ENCODE data around the gene SH3PXD2A. TPM values are rescaled to one million over a fixed set of nuclear protein-coding genes. Genes with fewer than 3 reads are reported as not detected.

Gene SH3PXD2A
- total and polyA plus RNA-seq, 4 donors: 23.1 to 41.2 (median 32.7) TPM

DNA sequence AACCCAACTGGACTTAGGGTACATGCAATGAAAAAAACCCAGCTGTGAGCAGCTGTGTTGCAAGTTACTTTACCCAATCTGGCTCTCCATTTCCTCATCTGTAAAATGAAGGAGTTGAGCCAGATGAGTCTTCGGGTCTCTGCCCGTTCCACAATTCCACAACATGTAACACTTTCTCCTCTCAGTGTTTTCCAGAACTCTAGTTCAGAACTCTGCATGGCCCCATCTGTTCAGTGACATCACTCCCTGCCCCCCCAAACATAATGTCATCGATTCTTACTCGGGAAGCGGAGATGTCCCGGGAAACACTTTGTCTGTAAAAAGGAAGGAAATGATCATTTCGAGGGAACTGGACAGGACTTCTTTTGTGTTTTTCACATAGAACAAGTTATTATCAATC lies 2.5 kb downstream of the SH3PXD2A start:
- Histone ChIP-seq H3K4me3 (ENCODE audit: low read depth, low read length) (no peak overlapping the region), H3K4me1 (ENCODE audit: control insufficient read depth, insufficient read depth, low read length) (peaks cover 41% of the 10 kb centered on the region)
- WGBS (ENCODE audit: insufficient coverage): 100% methylated on average over 2 of the region's 7 CpGs

DNA sequence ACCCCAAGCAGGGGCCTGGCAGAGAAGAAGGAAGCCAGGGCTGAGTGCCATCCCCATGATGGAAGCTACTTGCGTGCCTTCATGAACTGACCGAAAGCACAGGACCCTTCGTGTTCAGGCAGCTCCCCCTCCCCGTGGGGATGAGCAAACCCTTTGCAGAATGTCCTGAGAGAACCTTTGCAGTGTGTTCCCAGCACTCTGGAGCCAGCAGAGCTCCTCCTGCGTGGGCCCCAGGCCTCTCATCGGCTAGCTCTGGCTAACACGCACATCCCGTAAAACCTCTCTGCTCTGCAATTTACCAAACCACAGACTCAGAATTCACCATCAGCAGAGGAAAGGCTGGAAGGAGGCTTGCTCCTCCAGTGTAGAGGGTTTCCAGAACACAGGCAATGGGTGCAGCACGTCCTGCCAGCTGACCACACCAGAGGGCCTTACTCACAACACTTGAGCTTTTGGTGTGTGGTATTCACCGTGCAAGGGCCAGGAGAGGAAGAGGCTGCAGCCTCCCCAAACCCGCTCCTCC lies 3.1 kb downstream of the SH3PXD2A start:
- H3K9me3 ChIP-seq (ENCODE audit: control insufficient read depth, insufficient read depth, low read length): no peaks in the 10 kb centered on the region
- no peak overlapping the region for H3K4me3 ChIP-seq (ENCODE audit: low read depth, low read length)
- H3K27ac ChIP-seq (ENCODE audit: low read depth, low read length): no peak overlapping the region
- DNase-seq (ENCODE audit: low read depth in 4 of 6, low spot score in 6 of 6): no peak
- H3K36me3 ChIP-seq (ENCODE audit: control insufficient read depth, insufficient read depth, low read length): no peaks in the 10 kb centered on the region
- H3K4me1 ChIP-seq (ENCODE audit: control insufficient read depth, insufficient read depth, low read length): peaks cover 41% of the 10 kb centered on the region
- WGBS (ENCODE audit: insufficient coverage): 80% methylated on average over 4 of the region's 11 CpGs
- peaks cover 27% of the 10 kb centered on the region for H3K27me3 ChIP-seq (ENCODE audit: control insufficient read depth, insufficient read depth, low read length)

More for the DNA sequence above, 2.5 kb downstream of the SH3PXD2A start:
- Histone ChIP-seq H3K27me3 (ENCODE audit: control insufficient read depth, insufficient read depth, low read length) (peaks cover 27% of the 10 kb centered on the region), H3K9me3 (ENCODE audit: control insufficient read depth, insufficient read depth, low read length) (no peaks in the 10 kb centered on the region), H3K27ac (ENCODE audit: low read depth, low read length) (no peak overlapping the region), H3K36me3 (ENCODE audit: control insufficient read depth, insufficient read depth, low read length) (no peaks in the 10 kb centered on the region)
- no peak for DNase-seq (ENCODE audit: low read depth in 4 of 6, low spot score in 6 of 6)

DNA sequence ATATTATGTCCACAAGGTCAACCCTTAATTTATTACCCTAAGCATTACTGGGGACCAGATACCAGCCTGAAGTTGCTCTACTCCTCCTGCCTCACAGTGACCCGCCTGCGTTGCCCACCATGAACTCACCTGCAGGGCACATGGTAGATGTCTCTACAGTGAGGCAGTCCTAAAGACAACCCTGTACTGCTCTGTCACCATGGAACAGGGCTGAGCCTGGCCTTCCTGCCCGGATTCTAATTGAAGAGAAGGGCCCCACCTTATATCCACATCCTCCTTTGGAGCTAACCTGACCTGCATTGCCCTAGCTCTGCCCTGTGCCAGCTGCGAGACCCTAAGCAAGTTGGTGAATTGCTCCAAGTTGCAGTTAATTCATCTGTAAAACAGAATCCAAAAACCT lies 4.1 kb downstream of the SH3PXD2A start:
- Histone ChIP-seq H3K9me3 (ENCODE audit: control insufficient read depth, insufficient read depth, low read length) (no peaks in the 10 kb centered on the region), H3K27me3 (ENCODE audit: control insufficient read depth, insufficient read depth, low read length) (peaks cover 27% of the 10 kb centered on the region), H3K27ac (ENCODE audit: low read depth, low read length) (no peak overlapping the region), H3K4me1 (ENCODE audit: control insufficient read depth, insufficient read depth, low read length) (peaks cover 44% of the 10 kb centered on the region), H3K4me3 (ENCODE audit: low read depth, low read length) (no peak overlapping the region), H3K36me3 (ENCODE audit: control insufficient read depth, insufficient read depth, low read length) (no peaks in the 10 kb centered on the region)
- WGBS (ENCODE audit: insufficient coverage): 87% methylated on average over 4 of the region's 4 CpGs
- no peak for DNase-seq (ENCODE audit: low read depth in 4 of 6, low spot score in 6 of 6)

DNA sequence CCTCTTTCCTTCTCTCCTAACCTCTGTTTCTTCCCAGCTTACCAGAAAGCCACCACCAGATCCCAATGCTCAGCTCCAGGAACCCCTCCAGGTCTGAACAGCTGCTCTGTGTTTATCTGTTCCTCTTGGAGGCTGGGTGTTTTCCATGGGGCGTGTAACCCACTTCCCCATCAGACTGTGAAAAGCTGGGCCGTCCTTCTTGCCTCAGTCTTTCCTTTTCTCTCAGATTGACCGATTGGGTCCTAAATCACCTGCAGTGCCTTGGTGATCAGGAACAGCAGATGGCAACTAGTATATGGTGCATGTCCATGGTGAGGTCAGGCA lies 4.8 kb downstream of the SH3PXD2A start:
- peak overlapping the region; percentile 57 for H3K27ac ChIP-seq (ENCODE audit: low read depth, low read length)
- 56% methylated on average over 1 of the region's 3 CpGs for WGBS (ENCODE audit: insufficient coverage)

DNA sequence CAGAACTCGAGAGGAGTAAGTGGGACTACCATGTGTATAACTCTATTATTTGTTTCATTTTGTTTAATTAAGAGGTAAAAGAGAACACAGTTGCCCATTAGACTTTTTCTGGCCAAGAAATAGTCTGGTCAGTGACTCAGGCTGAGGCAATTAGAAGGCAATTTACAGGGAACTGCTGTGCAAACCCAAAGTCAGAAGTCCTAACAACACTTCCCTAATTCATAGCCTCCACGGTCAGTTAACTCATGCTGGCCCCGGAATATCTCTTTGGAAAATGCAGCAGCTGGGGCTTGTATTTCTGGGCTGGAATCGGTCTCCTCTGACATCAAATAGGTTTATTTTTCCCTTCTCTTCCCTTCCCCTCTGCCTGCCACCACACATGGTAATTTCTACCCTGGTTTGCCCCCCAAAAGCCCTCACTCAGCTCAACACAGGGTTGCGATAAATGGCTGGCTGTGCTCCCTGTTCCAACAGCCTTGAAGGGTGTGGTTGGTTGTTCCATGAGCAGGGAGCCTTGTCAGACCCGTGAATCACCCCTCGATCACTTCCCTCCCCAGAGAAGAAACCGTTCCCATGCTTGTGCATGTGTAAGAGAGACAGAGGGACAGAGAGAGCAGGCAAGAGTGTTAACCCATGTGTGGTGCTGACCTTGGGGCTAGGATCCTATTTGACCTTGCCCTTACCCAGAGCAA lies 5.3 kb downstream of the SH3PXD2A start:
- DNase-seq (ENCODE audit: low read depth in 4 of 6, low spot score in 6 of 6): no peak
- Histone ChIP-seq H3K9me3 (ENCODE audit: control insufficient read depth, insufficient read depth, low read length) (no peaks in the 10 kb centered on the region), H3K36me3 (ENCODE audit: control insufficient read depth, insufficient read depth, low read length) (no peaks in the 10 kb centered on the region), H3K27ac (ENCODE audit: low read depth, low read length) (peak overlapping the region; percentile 57), H3K4me1 (ENCODE audit: control insufficient read depth, insufficient read depth, low read length) (peaks cover 38% of the 10 kb centered on the region), H3K27me3 (ENCODE audit: control insufficient read depth, insufficient read depth, low read length) (peaks cover 27% of the 10 kb centered on the region), H3K4me3 (ENCODE audit: low read depth, low read length) (no peak overlapping the region)
- 54% methylated on average over 2 of the region's 8 CpGs for WGBS (ENCODE audit: insufficient coverage)

More for the DNA sequence above, 4.8 kb downstream of the SH3PXD2A start:
- Histone ChIP-seq H3K36me3 (ENCODE audit: control insufficient read depth, insufficient read depth, low read length) (no peaks in the 10 kb centered on the region), H3K4me1 (ENCODE audit: control insufficient read depth, insufficient read depth, low read length) (peaks cover 39% of the 10 kb centered on the region), H3K27me3 (ENCODE audit: control insufficient read depth, insufficient read depth, low read length) (peaks cover 27% of the 10 kb centered on the region), H3K9me3 (ENCODE audit: control insufficient read depth, insufficient read depth, low read length) (no peaks in the 10 kb centered on the region), H3K4me3 (ENCODE audit: low read depth, low read length) (no peak overlapping the region)
- no peak for DNase-seq (ENCODE audit: low read depth in 4 of 6, low spot score in 6 of 6)

DNA sequence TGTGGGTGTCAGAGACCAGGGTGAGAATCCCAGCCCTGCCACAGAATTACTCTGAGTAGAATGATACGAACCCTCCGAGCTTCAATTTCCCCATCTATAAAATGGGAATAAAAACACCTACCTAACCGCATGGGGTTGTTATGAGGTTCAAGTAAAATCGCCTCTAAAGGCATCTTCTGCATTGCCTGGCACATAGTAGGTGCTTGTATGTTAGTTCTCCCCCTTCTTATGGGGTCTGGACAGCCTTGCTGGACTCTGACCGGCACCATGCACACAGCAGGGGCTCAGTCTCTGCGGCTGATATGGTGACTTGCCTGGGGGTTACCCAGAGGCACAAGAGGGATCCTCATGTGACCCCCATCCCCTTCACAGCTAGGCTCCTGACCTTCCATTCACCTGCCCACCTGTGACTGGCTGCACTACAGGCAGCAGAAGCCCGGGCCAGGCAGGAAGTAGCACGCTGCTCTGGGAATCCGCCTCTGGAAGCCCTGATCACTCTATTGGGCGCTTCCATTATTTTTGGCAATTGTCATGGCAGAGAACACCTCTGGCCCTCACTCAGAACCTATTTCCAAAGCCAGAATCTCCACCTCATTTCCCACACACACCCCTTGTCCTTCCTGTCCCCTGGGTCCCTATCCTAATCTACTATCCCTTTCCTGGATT lies 6.0 kb downstream of the SH3PXD2A start:
- no peak overlapping the region for H3K4me3 ChIP-seq (ENCODE audit: low read depth, low read length)
- peak in 1 of 6 donors; percentile 30 for DNase-seq (ENCODE audit: low read depth in 4 of 6, low spot score in 6 of 6)
- 64% methylated on average over 5 of the region's 10 CpGs for WGBS (ENCODE audit: insufficient coverage)
- peaks cover 20% of the 10 kb centered on the region for H3K27me3 ChIP-seq (ENCODE audit: control insufficient read depth, insufficient read depth, low read length)
- H3K4me1 ChIP-seq (ENCODE audit: control insufficient read depth, insufficient read depth, low read length): peaks cover 31% of the 10 kb centered on the region
- H3K36me3 ChIP-seq (ENCODE audit: control insufficient read depth, insufficient read depth, low read length): no peaks in the 10 kb centered on the region
- no peaks in the 10 kb centered on the region for H3K9me3 ChIP-seq (ENCODE audit: control insufficient read depth, insufficient read depth, low read length)
- H3K27ac ChIP-seq (ENCODE audit: low read depth, low read length): peak overlapping the region; percentile 35

DNA sequence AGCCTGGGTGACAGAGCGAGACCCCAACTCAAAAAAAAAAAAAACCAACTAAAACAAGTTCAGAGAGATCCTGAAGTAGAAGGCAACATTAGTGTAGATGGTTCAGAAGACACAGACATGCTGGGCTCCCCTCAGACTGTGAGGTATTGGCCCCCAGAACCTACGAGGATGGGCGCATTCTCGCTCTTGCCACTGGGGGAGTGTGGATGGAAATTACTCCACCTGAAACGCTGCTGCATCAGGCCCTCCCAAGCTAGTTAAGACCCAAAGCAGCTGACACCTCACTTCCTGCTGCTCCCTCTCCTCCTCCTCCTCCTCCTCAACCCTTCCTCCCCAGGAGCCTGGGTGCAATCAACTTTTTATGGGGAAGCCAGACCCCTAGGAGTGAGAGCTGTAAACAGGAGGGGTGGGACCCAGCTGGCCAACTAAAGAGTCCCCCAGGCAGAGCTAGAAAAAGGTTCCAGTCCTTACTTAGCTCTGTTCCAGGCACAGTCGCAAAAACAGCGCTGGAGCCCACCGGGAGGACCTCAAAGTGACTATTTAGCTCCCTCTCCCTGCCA lies 7.4 kb downstream of the SH3PXD2A start:
- H3K9me3 ChIP-seq (ENCODE audit: control insufficient read depth, insufficient read depth, low read length): no peaks in the 10 kb centered on the region
- DNase-seq (ENCODE audit: low read depth in 4 of 6, low spot score in 6 of 6): no peak
- 80% methylated on average over 3 of the region's 8 CpGs for WGBS (ENCODE audit: insufficient coverage)
- H3K27ac ChIP-seq (ENCODE audit: low read depth, low read length): no peak overlapping the region
- no peaks in the 10 kb centered on the region for H3K36me3 ChIP-seq (ENCODE audit: control insufficient read depth, insufficient read depth, low read length)
- H3K27me3 ChIP-seq (ENCODE audit: control insufficient read depth, insufficient read depth, low read length): peaks cover 16% of the 10 kb centered on the region
- peaks cover 31% of the 10 kb centered on the region for H3K4me1 ChIP-seq (ENCODE audit: control insufficient read depth, insufficient read depth, low read length)
- no peak overlapping the region for H3K4me3 ChIP-seq (ENCODE audit: low read depth, low read length)

DNA sequence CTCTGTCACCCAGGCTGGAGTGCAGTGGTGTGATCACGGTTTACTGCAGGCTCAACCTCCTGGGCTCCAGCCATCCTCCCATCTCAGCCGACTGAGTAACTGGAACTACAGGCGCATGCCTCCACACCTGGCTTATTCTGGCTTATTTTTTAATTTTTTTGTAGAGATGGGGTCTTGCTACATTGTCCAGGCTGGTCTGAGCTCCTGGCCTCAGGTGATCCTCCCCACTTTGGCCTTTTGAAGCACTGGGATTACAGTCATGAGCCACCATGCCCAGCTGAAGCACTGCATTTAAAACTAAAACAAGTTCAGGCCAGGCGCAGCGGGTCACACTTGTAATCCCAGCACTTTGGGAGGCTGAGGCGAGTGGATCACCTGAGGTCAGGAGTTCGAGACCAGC lies 8.0 kb downstream of the SH3PXD2A start:
- Histone ChIP-seq H3K9me3 (ENCODE audit: control insufficient read depth, insufficient read depth, low read length) (no peaks in the 10 kb centered on the region), H3K4me3 (ENCODE audit: low read depth, low read length) (no peak overlapping the region), H3K27ac (ENCODE audit: low read depth, low read length) (no peak overlapping the region), H3K36me3 (ENCODE audit: control insufficient read depth, insufficient read depth, low read length) (no peaks in the 10 kb centered on the region), H3K27me3 (ENCODE audit: control insufficient read depth, insufficient read depth, low read length) (peaks cover 14% of the 10 kb centered on the region), H3K4me1 (ENCODE audit: control insufficient read depth, insufficient read depth, low read length) (peaks cover 27% of the 10 kb centered on the region)
- DNase-seq (ENCODE audit: low read depth in 4 of 6, low spot score in 6 of 6): no peak
- 100% methylated on average over 2 of the region's 7 CpGs for WGBS (ENCODE audit: insufficient coverage)

DNA sequence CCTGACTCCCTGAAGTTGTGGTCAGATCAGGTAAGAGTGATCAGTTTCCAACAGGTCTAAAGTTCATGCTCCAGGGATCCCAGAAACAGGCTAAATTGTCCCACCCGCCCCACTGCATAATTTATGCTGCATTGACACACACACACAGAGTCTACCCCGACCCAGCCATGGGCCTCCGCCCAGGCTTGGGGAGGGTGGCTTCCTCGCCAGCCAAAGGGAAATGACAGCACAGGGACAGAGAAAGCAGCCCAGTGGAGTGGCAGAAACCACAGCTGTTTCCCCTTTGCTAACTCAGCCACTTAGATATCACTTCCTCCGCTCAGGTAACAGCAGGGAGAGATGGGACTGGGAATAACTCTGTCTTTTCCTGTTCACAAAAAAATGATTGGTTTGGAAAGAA lies 9.4 kb downstream of the SH3PXD2A start:
- Histone ChIP-seq H3K4me3 (ENCODE audit: low read depth, low read length) (no peak overlapping the region), H3K36me3 (ENCODE audit: control insufficient read depth, insufficient read depth, low read length) (no peaks in the 10 kb centered on the region), H3K27me3 (ENCODE audit: control insufficient read depth, insufficient read depth, low read length) (peaks cover 14% of the 10 kb centered on the region), H3K9me3 (ENCODE audit: control insufficient read depth, insufficient read depth, low read length) (no peaks in the 10 kb centered on the region), H3K27ac (ENCODE audit: low read depth, low read length) (no peak overlapping the region), H3K4me1 (ENCODE audit: control insufficient read depth, insufficient read depth, low read length) (peaks cover 29% of the 10 kb centered on the region)
- no peak for DNase-seq (ENCODE audit: low read depth in 4 of 6, low spot score in 6 of 6)
- no CpG with 5 or more reads among the region's 5 CpGs for WGBS (ENCODE audit: insufficient coverage)

Data from spinal cord (tissue), 10 donors.